Measurements from ENCODE around the gene TTLL8.

The TTLL8 gene

DNA sequence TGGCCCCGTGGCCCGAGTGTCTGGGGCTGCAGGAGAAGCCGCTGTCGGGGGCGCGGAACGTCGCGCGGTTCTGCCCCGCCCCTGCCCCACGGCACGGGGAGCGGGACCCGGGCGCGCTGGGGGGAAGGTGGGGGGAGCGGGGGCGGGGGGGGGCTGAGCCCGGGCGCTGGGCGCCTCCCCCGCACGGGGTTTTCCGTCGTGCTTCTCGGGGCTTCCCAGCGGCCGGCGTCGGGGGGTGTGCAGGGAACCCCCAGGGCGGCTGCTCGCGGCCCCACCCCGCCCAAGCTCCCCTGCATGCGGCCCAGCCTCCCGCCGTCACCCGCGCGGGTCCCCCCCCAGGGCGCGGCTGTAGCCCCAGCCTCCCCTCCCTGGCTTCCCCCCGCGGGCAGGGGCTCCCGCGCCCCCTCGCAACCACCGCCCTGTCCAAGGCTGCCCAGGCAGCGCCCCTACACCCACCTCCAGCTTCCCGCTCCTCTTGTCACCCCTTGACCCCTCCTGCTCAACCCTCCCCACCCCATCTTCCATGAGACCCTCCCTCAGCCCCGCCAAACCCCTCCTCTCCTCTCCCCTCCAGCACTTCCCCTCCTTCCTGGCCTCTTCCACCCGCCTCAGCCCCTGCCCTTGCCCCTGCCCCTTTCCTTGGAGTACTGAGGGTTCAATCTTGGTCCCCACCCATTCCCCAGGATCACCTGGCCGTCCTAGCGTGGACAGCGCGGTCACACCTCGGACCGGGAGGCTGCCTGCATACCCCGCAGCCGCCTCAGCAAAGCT lies 47.2 kb downstream of the TTLL8 start:
- no peak overlapping the region for H3K4me3 ChIP-seq (ENCODE audit: low read depth in 1 of 2, low read length in 1 of 2)
- no peak overlapping the region for H3K27ac ChIP-seq
- H3K9me3 ChIP-seq: no peaks in the 10 kb centered on the region
- peaks cover 72% of the 10 kb centered on the region for H3K27me3 ChIP-seq
- TF ChIP-seq, protein P1, sequence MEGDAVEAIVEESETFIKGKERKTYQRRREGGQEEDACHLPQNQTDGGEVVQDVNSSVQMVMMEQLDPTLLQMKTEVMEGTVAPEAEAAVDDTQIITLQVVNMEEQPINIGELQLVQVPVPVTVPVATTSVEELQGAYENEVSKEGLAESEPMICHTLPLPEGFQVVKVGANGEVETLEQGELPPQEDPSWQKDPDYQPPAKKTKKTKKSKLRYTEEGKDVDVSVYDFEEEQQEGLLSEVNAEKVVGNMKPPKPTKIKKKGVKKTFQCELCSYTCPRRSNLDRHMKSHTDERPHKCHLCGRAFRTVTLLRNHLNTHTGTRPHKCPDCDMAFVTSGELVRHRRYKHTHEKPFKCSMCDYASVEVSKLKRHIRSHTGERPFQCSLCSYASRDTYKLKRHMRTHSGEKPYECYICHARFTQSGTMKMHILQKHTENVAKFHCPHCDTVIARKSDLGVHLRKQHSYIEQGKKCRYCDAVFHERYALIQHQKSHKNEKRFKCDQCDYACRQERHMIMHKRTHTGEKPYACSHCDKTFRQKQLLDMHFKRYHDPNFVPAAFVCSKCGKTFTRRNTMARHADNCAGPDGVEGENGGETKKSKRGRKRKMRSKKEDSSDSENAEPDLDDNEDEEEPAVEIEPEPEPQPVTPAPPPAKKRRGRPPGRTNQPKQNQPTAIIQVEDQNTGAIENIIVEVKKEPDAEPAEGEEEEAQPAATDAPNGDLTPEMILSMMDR (IDR thresholded peaks at IDR 0.05): no peak
- no peaks in the 10 kb centered on the region for H3K36me3 ChIP-seq
- no peaks in the 10 kb centered on the region for H3K4me1 ChIP-seq (ENCODE audit: control insufficient read depth in 1 of 2, insufficient read depth in 1 of 2, low read depth in 1 of 2, low read length in 1 of 2)

DNA sequence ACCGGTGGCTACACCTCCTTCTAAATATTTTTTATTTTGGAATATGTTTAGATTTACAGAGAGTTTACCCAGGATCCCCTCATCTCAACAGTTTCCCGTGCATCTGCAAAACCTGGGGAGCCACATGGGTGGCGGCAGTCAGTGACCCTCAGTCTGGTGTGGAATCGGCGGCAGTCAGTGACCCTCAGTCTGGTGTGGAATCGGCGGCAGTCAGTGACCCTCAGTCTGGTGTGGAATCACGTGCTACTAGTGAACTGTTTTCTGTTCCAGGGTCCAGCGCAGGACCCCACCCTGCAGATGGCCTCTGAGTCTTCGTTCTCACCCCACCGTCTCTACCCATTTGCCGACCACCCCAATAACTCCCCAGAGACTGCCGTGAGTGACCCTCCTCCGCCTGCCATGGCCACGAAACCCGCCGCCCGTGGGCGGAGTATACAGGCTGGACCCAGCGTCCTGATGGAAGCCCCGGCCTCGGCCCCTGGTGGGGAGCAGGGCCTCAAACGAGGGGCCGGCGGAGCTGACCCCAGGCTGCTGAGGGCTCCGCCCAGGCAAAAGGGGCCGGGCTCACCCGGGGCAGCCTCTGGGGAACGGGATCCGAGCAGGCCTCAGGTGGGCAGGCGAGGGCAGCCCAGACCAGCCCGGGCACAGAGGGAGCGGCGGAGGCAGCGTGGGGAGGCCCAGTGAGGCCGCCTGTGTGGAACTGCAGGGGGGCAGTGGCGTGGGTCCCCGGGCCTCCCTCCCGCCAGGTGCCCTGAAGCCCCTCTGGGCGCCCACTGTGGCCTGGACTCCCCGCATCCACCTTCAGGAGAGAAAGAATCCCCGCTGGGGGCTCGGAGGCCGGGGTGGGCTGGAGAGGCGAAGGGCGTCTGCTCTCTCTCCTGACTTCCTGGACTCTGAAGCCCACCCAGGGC lies 48.1 kb downstream of the TTLL8 start:
- H3K27me3 ChIP-seq: peaks cover 63% of the 10 kb centered on the region
- TF ChIP-seq, protein P1 (IDR thresholded peaks at IDR 0.05): no peak
- H3K4me3 ChIP-seq (ENCODE audit: low read depth in 1 of 2, low read length in 1 of 2): no peak overlapping the region

DNA sequence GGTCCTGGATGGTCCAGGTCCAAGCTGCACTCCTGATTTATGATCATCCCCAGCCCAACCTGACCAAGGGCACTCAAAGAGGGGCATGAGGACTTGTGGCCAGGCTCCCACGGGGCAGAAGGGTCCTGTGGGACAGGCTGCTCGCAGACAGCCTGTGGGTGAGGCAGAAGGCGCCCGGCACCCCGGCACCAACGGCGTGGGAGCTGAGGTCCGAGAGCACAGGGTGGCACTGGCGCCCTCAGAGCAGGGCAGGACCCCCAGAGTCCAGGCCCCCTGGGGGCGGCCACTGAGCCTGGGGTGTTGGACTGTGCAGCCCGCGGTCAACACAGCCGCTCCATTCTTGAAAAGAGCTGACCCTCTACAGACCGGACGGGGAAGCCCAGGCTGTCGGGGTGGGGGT lies 48.8 kb downstream of the TTLL8 start:
- no peaks in the 10 kb centered on the region for H3K9me3 ChIP-seq
- TF ChIP-seq, protein P1 (IDR thresholded peaks at IDR 0.05): no peak
- H3K4me1 ChIP-seq (ENCODE audit: control insufficient read depth in 1 of 2, insufficient read depth in 1 of 2, low read depth in 1 of 2, low read length in 1 of 2): no peaks in the 10 kb centered on the region
- no peaks in the 10 kb centered on the region for H3K36me3 ChIP-seq
- H3K4me3 ChIP-seq (ENCODE audit: low read depth in 1 of 2, low read length in 1 of 2): no peak overlapping the region
- H3K27me3 ChIP-seq: peaks cover 58% of the 10 kb centered on the region
- H3K27ac ChIP-seq: no peak overlapping the region

More for the DNA sequence above, 48.1 kb downstream of the TTLL8 start:
- Histone ChIP-seq H3K27ac (no peak overlapping the region), H3K9me3 (no peaks in the 10 kb centered on the region), H3K4me1 (ENCODE audit: control insufficient read depth in 1 of 2, insufficient read depth in 1 of 2, low read depth in 1 of 2, low read length in 1 of 2) (no peaks in the 10 kb centered on the region), H3K36me3 (no peaks in the 10 kb centered on the region)

DNA sequence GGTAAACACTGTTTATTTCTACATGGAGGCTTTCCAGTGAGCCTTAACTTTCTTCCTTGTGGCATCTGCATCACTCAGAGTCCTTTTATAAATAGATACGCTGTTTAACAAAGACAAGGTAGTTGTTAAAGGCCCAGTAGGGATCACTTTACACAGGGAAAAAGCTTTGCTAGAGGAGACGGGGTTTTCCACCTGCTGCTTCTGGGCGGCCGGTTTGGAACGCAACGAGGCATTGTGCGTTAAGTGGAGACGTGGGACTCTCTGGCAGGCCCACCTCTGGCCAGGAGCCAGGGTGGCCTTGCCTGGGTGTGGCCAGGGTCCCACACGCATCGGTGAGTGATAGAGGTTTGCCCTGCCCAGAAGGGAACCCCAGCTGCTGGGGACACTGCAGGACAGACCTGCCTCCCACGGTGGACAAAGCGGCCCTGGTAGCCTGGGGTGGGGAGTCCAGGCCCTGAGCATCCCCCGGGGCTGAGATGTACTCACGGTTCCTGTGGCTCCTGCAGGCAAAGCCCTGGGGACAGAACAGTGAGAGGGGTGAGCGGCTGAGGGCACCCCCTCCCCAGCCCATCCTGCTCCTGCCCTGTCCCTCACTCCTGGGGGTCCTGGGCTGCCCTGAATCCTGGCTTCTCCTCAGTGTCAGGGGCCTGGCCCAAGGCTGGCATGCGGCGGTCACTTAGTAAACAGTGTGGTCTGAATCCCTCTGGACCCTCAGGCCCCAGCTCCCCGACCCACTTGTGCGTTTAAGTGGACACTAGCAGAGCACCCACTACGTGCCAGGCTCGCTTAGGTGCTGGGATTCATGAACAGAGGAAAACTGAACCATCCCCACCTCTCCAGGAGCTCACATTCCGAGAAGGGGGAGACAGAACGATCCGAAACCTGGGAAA lies 49.7 kb downstream of the TTLL8 start:
- TF ChIP-seq, protein P1 (IDR thresholded peaks at IDR 0.05): no peak
- Histone ChIP-seq H3K9me3 (no peaks in the 10 kb centered on the region), H3K36me3 (no peaks in the 10 kb centered on the region), H3K4me3 (ENCODE audit: low read depth in 1 of 2, low read length in 1 of 2) (no peak overlapping the region), H3K4me1 (ENCODE audit: control insufficient read depth in 1 of 2, insufficient read depth in 1 of 2, low read depth in 1 of 2, low read length in 1 of 2) (no peaks in the 10 kb centered on the region), H3K27ac (no peak overlapping the region), H3K27me3 (peaks cover 56% of the 10 kb centered on the region)

DNA sequence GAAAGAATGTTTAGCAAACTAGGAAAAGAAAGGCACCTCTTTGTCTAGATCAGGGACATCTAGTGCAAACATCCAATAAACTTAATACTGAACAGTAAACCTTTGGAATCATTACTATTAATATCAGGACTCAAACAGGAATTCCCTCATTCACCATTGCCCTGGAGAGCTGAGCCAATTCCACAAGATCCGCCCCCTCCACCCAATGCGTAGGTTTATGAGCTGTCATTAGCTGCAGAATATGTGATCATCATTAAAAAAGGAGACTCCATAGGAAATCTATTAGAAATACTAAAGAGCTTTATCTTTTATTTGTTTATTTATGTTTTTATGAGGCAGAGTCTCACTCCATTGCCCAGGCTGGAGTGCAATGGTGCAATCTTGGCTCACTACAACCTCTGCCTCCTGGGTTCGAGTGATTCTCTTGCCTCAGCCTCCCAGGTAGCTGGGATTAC lies 51.0 kb downstream of the TTLL8 start:
- Histone ChIP-seq H3K4me1 (ENCODE audit: control insufficient read depth in 1 of 2, insufficient read depth in 1 of 2, low read depth in 1 of 2, low read length in 1 of 2) (no peaks in the 10 kb centered on the region), H3K27ac (no peak overlapping the region), H3K9me3 (no peaks in the 10 kb centered on the region), H3K4me3 (ENCODE audit: low read depth in 1 of 2, low read length in 1 of 2) (no peak overlapping the region), H3K27me3 (peaks cover 51% of the 10 kb centered on the region), H3K36me3 (no peaks in the 10 kb centered on the region)
- TF ChIP-seq, protein P1 (IDR thresholded peaks at IDR 0.05): no peak
